GM10248 (cell line): ENCODE data around the gene TNS1.

Experiments
- CTCF ChIA-PET: fragments of 300-600 bp; sonication (Branson Sonifier 250); formaldehyde crosslinking; extraction: SDS; loops from one replicate; lab custom pipeline; 2021; ENCODE audit warnings: antibody characterized with exemption; lab: Yijun Ruan, JAX
- POLR2A ChIA-PET: fragments of 350-650 bp; sonication (Branson Sonifier 250); formaldehyde crosslinking; extraction: SDS; loops from one replicate; lab custom pipeline; 2020; ENCODE audit warnings: antibody characterized with exemption; lab: Yijun Ruan, JAX
- DNase-seq: peaks from one replicate; pipeline ENCODE4 v3.0.0; 2012; ENCODE audit errors: extremely low spot score
- CTCF ChIP-seq: IDR thresholded peaks from 2 replicates; pipeline ENCODE4 v1.5.1; 2012; ENCODE audit warnings: mild to moderate bottlenecking, low read depth; ENCODE audit errors: extremely low read depth, missing control alignments, control extremely low read depth

The TNS1 gene

GRCh38 chr2:217870528-217871011, 132.2 kb downstream of the TNS1 start:
- ChIA-PET CTCF (interaction anchor here (1.0 to 2.7 kb wide), 4 partner anchors 9 to 85 kb away, joined by 3 to 16 read pairs (median 6); no protein-coding TSS in a partner anchor), POLR2A (no interaction called here)

GRCh38 chr2:217868911-217869334, 133.9 kb downstream of the TNS1 start:
- ChIA-PET CTCF (interaction anchor here (0.9 to 2.7 kb wide), 6 partner anchors 10 to 78 kb away, joined by 3 to 16 read pairs (median 4); no protein-coding TSS in a partner anchor), POLR2A (no interaction called here)
- DNase-seq, result no peak
- no peak for TF ChIP-seq CTCF

More at GRCh38 chr2:217870528-217871011, 132.2 kb downstream of the TNS1 start:
- no peak for DNase-seq
- TF ChIP-seq CTCF, result no peak

GRCh38 chr2:217868265-217868892, 134.4 kb downstream of the TNS1 start:
- ChIA-PET CTCF (interaction anchor here (0.9 to 2.7 kb wide), 6 partner anchors 10 to 77 kb away, joined by 3 to 16 read pairs (median 4); no protein-coding TSS in a partner anchor), POLR2A (no interaction called here)
- no peak for DNase-seq
- no peak for TF ChIP-seq CTCF

- POLR2A ChIA-PET, result no interaction called here
- CTCF ChIA-PET, result interaction anchor here (1.0 to 1.7 kb wide), 2 partner anchors 20 to 56 kb away, joined by 3 to 4 read pairs; no protein-coding TSS in a partner anchor
- no peak for DNase-seq
- no peak for TF ChIP-seq CTCF
Observed at GRCh38 chr2:217866457-217866856, 136.3 kb downstream of the TNS1 start.

GRCh38 chr2:217864963-217865772, 137.6 kb downstream of the TNS1 start:
- DNase-seq, result peak; percentile 29
- ChIA-PET POLR2A (no interaction called here), CTCF (interaction anchor here (1.2 to 1.5 kb wide), 2 partner anchors 124 to 215 kb away, joined by 3 read pairs; no protein-coding TSS in a partner anchor)
- no peak for TF ChIP-seq CTCF

GRCh38 chr2:217863883-217864282, 138.9 kb downstream of the TNS1 start:
- POLR2A ChIA-PET, result no interaction called here
- CTCF ChIA-PET, result no interaction called here
- no peak for DNase-seq
- no peak for TF ChIP-seq CTCF
